IgD-negative memory B cell (primary cell): Measurements from ENCODE around the gene CDC25B. TPM values are rescaled to one million over a fixed set of nuclear protein-coding genes. Genes with fewer than 3 reads are reported as not detected.

Experiments used
- H3K27ac Mint-ChIP-seq, 3 donors: one replicate each; pipeline ENCODE4 v1.8.0; 2020 to 2022; ENCODE audit warnings: mild to moderate bottlenecking in 3 of 3, mixed read lengths in 3 of 3, moderate library complexity in 1 of 3
- H3K27me3 Mint-ChIP-seq: one replicate; pipeline ENCODE4 v1.8.0; 2021; ENCODE audit warnings: mixed read lengths
- H3K36me3 Mint-ChIP-seq: one replicate; pipeline ENCODE4 v1.8.0; 2020; ENCODE audit warnings: mild to moderate bottlenecking, mixed read lengths
- H3K4me1 Mint-ChIP-seq, 3 donors: one replicate each; pipeline ENCODE4 v1.8.0; 2020 to 2022; ENCODE audit warnings: mixed read lengths in 3 of 3, mild to moderate bottlenecking in 1 of 3
- H3K4me3 Mint-ChIP-seq, 4 donors: one replicate each; pipeline ENCODE4 v1.8.0; 2020 to 2022; ENCODE audit warnings: mild to moderate bottlenecking in 4 of 4, mixed read lengths in 4 of 4, moderate library complexity in 3 of 4
- H3K9me3 Mint-ChIP-seq, 3 donors: one replicate each; pipeline ENCODE4 v1.8.0; 2020 to 2021; ENCODE audit warnings: mixed read lengths in 3 of 3, mild to moderate bottlenecking in 1 of 3
- polyA plus RNA-seq: library from polyadenylated mRNA; unstranded; fragments of 300-500 nt; fragmentation: Illumina TruSeq; gene quantifications from one replicate; pipeline ENCODE4 v1.2.3, GENCODE V29; 2021

CDC25B gene
- polyA plus RNA-seq, 1 donor from 2014 or later = 20.0 TPM

DNA sequence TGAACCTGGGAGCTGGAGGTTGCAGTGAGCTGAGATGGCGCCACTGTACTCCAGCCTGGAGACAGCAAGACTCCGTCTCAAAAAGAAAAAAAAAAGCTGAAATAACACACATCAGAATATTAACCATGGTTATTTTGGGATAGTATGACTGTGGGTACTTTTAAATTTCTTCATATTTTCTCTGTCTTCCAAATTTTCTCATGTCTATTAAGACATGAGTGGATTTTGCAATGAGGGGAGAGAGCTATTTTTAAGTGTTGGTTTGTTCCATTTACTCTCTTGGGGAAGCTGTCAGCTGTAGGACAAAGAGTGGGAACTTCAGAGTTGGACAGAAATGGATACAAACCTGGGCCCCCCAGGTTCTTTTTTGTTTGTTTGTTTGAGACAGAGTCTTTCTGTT lies 38.8 kb upstream of the CDC25B start:
- peak overlapping the region in 1 of 4 donors; percentile 26 for H3K4me3 Mint-ChIP-seq
- no peak overlapping the region for H3K27ac Mint-ChIP-seq
- no peaks in the 10 kb centered on the region for H3K36me3 Mint-ChIP-seq
- no peaks in the 10 kb centered on the region for H3K27me3 Mint-ChIP-seq
- H3K4me1 Mint-ChIP-seq = peaks cover 4 to 10% (median 5%) of the 10 kb centered on the region in 3 donors
- no peaks in the 10 kb centered on the region for H3K9me3 Mint-ChIP-seq

DNA sequence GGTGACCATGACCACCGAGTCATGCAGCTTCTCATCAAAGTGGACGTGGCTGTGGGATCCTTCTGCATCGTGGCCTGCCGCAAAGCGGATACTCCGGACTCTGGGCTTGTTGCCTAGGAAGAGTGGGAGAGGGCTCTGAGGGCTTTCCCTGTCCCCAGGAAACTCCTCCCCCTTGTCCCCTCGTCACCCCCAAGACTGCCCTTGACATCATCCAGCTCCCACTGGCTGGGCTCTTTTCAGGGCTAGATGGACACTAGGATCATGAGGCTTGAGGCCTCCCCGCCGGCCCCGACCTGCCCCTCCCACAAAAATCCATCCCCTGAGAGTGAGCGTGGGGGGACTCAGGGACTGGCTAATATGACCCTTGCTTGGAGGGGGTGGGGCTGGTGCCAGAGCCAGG lies 37.5 kb upstream of the CDC25B start:
- peaks cover 2 to 6% (median 3%) of the 10 kb centered on the region in 3 donors for H3K4me1 Mint-ChIP-seq

DNA sequence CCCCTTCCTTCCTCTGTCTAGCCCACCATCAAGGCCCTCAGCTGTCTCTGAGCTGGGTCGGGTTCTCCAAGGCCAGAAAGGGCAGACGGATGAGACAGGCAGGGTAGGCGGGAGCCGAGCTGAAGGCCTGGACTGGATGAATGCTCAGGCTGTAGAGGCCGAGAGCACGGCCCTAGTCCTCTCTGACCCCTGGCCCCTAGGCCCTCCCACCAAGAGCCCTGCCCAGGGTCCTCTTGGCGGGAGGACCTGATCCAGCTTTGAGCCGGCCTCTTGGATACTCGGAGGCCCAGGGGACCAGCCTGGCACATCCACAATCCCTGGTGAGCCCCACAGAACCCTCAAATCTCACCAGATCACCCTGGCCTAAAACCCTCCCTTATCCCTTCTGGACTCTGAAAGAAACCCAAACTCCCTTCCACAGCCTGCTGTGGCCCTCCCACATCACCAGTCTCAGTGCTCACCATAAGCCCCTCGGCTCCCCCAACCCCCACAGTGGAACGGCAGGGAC lies 36.7 kb upstream of the CDC25B start:
- Mint-ChIP-seq H3K27ac (no peak overlapping the region), H3K4me3 (no peak overlapping the region), H3K9me3 (no peaks in the 10 kb centered on the region), H3K27me3 (no peaks in the 10 kb centered on the region), H3K36me3 (no peaks in the 10 kb centered on the region), H3K4me1 (peaks cover 2 to 6% (median 3%) of the 10 kb centered on the region in 3 donors)

More for the DNA sequence above, 37.5 kb upstream of the CDC25B start:
- Mint-ChIP-seq H3K27me3 (no peaks in the 10 kb centered on the region), H3K27ac (peak overlapping the region in 1 of 3 donors; percentile 28), H3K4me3 (no peak overlapping the region), H3K36me3 (no peaks in the 10 kb centered on the region), H3K9me3 (no peaks in the 10 kb centered on the region)

DNA sequence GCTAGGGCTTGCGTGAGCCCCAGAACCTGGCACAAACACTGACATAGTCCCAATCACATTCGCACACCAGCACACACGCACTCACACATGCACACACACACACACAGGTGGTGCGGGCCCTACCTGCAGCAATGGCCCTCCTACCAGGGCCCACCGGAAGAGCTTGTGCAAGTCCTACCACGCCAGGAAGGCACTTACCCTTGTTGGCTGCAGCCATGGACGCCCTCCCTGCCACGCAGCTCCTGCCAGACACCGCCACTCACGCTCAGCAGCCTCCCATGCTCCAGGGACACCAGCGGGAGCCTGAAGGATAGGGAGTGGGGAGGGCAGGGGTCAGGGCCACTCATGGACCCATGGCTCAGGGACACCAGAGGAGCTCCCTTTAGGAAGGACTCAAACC lies 36.2 kb upstream of the CDC25B start:
- Mint-ChIP-seq H3K27me3 (no peaks in the 10 kb centered on the region), H3K36me3 (peaks cover 1% of the 10 kb centered on the region), H3K9me3 (no peaks in the 10 kb centered on the region), H3K4me3 (no peak overlapping the region), H3K4me1 (peaks cover 3 to 6% (median 4%) of the 10 kb centered on the region in 3 donors), H3K27ac (no peak overlapping the region)

DNA sequence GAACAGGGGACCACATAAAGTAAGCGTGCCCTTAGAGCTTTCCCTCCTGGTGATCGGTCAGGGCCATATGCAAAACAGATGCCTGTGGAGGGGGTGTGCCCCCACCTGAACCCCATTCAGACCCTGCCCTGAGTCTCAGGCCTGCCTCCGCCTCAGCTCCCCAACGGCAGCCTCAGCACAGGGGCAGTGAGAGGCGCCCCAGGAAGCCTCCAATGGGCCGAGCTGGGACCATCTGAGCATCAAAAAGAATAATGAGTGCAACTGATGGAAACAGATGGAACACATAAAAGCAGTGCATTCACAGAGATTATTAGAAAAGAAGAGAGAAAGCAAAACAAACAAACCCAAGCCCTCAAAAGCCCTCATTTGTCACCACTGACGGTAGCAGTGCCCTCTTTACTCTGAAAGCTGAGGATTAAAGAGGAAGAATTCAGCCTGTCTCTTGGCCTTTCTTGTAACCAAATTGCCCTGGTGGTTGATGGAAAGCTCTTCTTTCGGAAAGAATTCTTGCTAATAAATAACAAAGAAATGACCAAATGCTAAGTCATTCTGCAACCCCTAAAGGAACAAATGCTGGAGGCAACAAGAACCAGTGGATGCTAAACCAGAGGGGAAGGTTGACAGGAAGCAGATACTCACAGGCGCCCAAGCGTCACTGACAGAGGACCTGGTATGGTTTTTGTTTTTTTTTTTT lies 35.3 kb upstream of the CDC25B start:
- H3K27me3 Mint-ChIP-seq = no peaks in the 10 kb centered on the region
- H3K27ac Mint-ChIP-seq = peak overlapping the region in 1 of 3 donors; percentile 32
- no peak overlapping the region for H3K4me3 Mint-ChIP-seq
- no peaks in the 10 kb centered on the region for H3K9me3 Mint-ChIP-seq
- peaks cover 1% of the 10 kb centered on the region for H3K36me3 Mint-ChIP-seq
- H3K4me1 Mint-ChIP-seq = peaks cover 3 to 8% (median 7%) of the 10 kb centered on the region in 3 donors

DNA sequence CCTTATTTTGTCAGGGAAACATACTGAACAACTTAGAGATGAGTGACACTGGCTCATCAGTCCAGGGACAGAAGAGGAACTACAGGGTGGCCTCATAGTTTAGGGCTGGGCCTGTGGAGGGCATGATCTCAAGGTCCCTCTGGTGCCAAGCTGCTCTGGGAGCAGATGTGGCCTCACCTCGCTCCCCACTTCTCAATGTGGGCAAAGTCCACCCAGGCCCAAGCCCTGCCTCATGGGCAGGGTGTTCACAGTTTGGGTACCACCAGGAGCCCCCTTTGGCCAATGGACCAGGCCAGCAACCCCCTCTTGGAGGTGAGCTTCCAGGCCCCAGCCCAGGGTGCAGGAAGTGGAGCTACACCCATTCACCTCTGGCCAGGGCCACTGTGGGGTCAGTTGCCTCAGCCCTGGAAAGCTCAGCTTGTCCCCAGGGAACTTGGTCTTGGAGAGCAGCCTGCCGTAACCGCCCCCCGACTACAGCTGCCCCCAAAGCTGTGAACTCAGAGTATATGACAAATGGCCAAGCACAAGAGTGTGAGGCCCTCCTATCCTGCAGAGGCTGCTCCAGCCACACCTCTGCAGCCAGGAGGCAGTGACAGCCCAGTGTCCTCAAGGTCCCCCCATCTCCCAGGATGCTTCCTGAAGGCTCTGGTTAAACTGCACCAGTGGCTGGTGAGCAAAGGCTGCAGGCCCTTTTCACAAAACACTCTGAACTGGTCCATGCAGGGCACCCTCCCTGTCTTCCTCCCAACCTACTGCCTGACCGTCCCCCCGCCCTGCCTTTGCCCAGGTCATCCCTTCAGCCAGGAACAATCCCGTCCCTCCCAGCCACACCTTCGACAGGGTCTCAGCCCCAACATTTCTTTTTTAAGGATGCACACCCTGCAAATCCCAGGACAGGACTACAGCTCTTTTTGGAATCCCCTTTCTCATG lies 32.2 kb upstream of the CDC25B start:
- no peaks in the 10 kb centered on the region for H3K27me3 Mint-ChIP-seq
- peaks cover 1% of the 10 kb centered on the region for H3K36me3 Mint-ChIP-seq
- peaks cover 10 to 24% (median 15%) of the 10 kb centered on the region in 3 donors for H3K4me1 Mint-ChIP-seq
- H3K9me3 Mint-ChIP-seq = no peaks in the 10 kb centered on the region
- no peak overlapping the region for H3K27ac Mint-ChIP-seq
- no peak overlapping the region for H3K4me3 Mint-ChIP-seq

DNA sequence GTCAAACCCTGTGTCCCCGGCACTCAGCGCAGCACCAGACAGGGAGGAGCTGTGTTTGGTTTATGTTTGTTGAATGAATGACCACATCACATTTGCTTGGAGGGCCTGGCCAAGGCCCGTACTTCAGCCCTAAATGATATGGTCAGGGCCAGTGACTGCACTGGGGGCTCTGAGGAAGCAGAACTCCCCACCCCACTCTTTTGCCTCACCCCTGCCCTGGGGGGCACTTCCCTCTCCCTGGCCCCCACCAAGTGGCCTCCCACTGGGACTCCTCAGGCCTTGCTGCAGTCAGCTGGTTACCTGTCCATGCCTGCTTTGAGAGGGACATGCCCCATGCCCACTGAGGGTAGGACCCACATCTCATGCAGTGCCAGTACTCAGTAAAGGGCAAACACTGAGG lies 31.5 kb upstream of the CDC25B start:
- H3K36me3 Mint-ChIP-seq = peaks cover 1% of the 10 kb centered on the region
- H3K9me3 Mint-ChIP-seq = no peaks in the 10 kb centered on the region
- peaks cover 10 to 25% (median 18%) of the 10 kb centered on the region in 3 donors for H3K4me1 Mint-ChIP-seq
- H3K27ac Mint-ChIP-seq = no peak overlapping the region
- no peaks in the 10 kb centered on the region for H3K27me3 Mint-ChIP-seq
- H3K4me3 Mint-ChIP-seq = peak overlapping the region in 1 of 4 donors; percentile 26

DNA sequence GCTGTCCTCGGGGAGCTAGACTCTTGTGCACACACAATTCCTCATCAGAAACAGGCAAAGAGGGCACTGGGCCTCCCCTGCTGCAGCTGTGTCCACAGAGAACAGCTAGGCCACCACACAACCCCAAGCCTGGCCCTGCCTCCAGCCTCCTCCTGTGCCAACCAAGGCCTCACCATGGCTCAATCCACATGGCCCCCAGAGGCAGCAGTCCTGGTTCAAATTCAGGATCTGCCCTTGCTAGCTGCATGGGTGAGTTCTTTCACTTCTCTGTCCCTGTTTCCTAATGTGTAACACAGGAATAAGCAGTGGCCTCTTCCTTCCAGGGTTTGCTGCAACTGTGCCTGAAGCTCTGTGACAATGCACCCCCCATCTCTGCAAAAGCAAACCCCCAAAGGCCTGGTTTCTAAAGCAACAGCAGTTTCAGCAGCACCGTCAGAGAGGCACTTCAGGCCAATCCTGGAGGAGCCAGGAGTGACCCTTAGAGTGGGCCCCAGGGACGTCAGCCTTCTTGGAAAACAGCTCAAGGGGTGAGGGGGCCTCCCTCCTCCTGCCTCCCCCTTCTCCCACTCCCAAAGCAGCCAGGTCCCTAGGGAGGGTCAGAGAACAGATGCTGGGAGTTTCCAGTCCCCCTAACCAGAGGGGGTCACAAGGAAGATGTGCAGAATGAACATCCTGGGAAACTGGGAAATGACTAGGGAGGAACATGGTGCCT lies 30.8 kb upstream of the CDC25B start:
- H3K36me3 Mint-ChIP-seq = peaks cover 1% of the 10 kb centered on the region
- peak overlapping the region in 1 of 3 donors; percentile 28 for H3K27ac Mint-ChIP-seq
- H3K4me3 Mint-ChIP-seq = peak overlapping the region in 3 of 4 donors; percentile 6 to 94 (median 56)
- no peaks in the 10 kb centered on the region for H3K27me3 Mint-ChIP-seq
- H3K9me3 Mint-ChIP-seq = no peaks in the 10 kb centered on the region
- peaks cover 10 to 25% (median 18%) of the 10 kb centered on the region in 3 donors for H3K4me1 Mint-ChIP-seq

DNA sequence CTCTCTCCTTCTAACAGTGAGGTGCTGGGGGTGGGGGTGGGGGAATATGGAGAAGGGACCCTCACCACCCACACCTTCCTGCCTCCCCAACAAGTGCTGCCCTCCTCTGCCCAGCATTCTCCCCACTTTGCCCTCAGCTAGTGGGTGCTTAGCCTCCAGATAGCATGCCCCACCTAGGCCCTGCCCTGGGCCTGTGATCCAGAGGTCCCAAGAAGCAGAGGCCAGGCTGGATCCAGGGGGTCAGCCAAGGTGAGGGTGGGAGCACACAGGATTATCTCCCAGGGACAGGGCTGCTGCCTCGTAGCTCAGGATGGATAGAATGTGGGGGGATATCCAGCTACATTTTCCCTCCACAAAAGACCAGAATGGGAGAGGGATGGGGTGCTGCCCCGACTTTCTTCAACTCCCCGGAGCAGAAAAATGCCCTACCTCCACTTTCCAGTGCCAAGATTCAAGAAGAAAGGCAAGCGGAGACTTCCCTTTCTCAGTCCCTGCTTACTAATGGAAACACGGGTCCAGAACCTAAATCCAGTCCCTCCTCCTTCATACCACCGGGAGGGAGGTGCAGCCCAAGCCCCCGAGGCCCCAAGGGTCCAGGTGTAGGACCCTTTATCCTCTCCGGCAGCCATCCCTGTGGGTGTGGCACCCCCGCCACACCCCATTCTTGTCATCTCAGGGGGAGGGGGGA lies 29.5 kb upstream of the CDC25B start:
- peaks cover 1% of the 10 kb centered on the region for H3K36me3 Mint-ChIP-seq
- H3K4me3 Mint-ChIP-seq = peak overlapping the region; percentile 92 to 98 (median 95)
- peak overlapping the region in 1 of 3 donors; percentile 76 for H3K27ac Mint-ChIP-seq
- H3K27me3 Mint-ChIP-seq = no peaks in the 10 kb centered on the region
- H3K4me1 Mint-ChIP-seq = peaks cover 10 to 21% (median 18%) of the 10 kb centered on the region in 3 donors
- no peaks in the 10 kb centered on the region for H3K9me3 Mint-ChIP-seq

DNA sequence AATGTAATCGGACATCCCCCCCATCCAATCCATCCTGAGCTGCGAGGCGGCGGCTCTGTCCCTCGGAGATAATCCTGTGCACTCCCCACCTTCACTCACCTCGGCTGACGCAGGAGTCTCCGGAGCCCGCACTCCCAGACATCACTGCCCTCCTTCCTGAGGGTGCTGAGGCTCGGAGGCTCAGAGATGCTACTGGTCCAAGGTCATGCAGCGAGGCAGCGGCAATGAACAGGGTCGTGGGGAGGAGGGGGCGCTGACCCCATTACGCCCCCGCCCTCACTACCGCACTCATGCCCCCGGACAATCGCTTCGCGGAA lies 29.0 kb upstream of the CDC25B start:
- H3K9me3 Mint-ChIP-seq = no peaks in the 10 kb centered on the region
- H3K4me1 Mint-ChIP-seq = peaks cover 10 to 21% (median 19%) of the 10 kb centered on the region in 3 donors
- H3K27ac Mint-ChIP-seq = peak overlapping the region in 1 of 3 donors; percentile 76
- H3K36me3 Mint-ChIP-seq = peaks cover 1% of the 10 kb centered on the region
- H3K27me3 Mint-ChIP-seq = no peaks in the 10 kb centered on the region
- H3K4me3 Mint-ChIP-seq = peak overlapping the region; percentile 92 to 98 (median 95)

DNA sequence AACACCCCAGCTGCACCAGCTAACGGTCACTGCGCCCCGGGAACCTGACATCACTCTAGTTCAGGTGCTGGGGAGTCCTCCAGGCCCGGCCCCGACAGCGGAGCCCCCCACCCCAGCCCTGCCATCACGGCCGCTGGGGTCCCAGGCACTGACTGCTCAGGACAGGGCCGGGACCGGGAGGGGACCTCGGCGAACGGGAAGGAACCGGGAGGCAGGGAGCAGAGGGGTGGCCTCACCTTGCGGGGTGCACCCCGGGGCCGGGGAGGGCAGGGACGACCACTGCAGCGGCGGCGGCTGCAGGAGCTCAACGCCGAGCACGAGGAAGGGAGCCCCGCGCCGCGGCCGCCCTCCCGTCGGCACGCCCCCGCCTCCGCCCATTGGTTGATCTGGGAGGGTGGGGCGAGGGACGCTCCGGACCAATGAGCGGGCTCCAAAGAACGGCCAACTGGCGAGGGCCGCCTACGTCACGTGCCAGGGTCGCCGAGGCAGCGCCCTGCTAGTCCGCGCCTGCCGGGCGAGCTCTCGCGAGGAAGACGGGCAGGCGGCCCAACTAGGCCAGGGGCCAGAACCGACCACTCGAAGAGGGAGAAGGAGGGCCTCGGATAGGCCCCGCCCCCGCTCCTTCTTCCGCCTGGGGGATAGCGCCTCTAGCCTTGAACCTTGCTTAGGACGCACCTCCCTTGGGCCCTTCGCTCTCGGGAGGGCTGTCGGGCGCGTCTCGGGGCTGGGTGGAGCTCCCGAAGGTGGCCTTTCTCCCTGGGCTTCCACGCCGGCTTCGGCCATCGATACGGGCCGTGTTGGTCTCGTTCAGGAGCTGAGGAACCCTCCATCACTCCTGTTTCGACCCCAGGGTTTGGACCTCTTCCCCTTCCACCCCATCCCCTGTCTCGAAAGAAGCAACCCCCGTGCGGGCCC lies 28.4 kb upstream of the CDC25B start, which contains the start of gene ADISSP:
ADISSP (minus strand) TSS at position 327 of the 915 bp plus-strand sequence. CDS start 7,653 bp downstream, outside the sequence.
- Mint-ChIP-seq H3K27ac (peak within 1 kb of the TSS; percentile 86 to 98 (median 97)), H3K36me3 (peaks cover 1% of the 10 kb centered on the region), H3K27me3 (peaks cover 2% of the 10 kb centered on the region), H3K4me1 (peaks cover 8 to 21% (median 19%) of the 10 kb centered on the region in 3 donors), H3K9me3 (no peaks in the 10 kb centered on the region), H3K4me3 (peak within 1 kb of the TSS; percentile 92 to 98 (median 95))

DNA sequence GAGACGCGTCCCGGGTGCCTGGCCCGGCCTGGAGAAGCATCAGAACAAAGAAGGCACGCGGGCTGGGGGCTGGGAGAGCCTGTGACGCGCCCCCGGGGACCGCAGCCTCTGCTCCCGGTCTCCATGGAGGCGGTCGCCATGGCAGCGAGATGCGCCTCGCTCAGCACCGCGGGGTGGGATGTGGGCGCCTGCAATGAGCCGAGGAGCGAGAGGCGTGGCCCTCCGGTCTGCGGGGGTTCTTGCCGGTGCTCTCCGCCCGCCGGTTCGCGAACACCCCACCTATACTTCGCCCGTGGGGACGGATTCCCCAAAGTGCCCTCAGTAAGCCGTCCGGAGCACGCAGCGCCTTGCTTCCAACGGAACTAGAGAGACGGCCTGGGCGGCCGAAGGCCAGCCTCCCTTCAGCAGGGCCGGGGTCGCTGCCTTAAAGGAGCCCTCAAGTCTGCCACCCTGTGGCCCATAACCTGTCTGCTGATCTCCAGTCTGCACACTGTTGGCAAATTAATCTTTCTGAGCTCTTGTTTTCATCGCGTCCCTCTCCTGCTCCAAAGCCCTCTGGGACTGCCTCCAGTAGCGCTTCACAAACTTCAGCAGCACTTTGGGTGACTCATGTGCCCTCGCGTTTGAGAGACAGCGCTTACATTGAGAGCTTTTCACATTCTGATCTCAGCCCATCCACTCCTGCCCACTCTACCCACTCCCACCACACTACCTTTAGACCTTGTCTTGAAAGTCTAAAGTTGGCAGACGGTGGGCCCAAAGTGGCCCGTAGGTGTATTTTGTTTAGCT lies 27.6 kb upstream of the CDC25B start:
- Mint-ChIP-seq H3K9me3 (no peaks in the 10 kb centered on the region), H3K36me3 (peaks cover 1% of the 10 kb centered on the region), H3K4me1 (peaks cover 7 to 20% (median 19%) of the 10 kb centered on the region in 3 donors), H3K27me3 (peaks cover 2% of the 10 kb centered on the region), H3K27ac (peak overlapping the region; percentile 86 to 98 (median 97)), H3K4me3 (peak overlapping the region; percentile 92 to 98 (median 95))
